Motor neuron (in vitro differentiated cells): ENCODE data around the gene STN1. TPM values are rescaled to one million over a fixed set of nuclear protein-coding genes. Genes with fewer than 3 reads are reported as not detected.

Experiments used
- ATAC-seq, 8 experiments: fragments of 200-7000 bp; cut with Tn5 transposase; replicated peaks in 6 of 8; 2 replicates each; pipeline ENCODE4 v1.8.0; 2021; ENCODE audit warnings: mild to moderate bottlenecking in 8 of 8, moderate library complexity in 8 of 8
- H3K27ac ChIP-seq, 2 donors: fragments of 250-450 bp; sonication (Bioruptor Pico); 2 replicates each; pipeline ENCODE4 v1.9.0; 2021; ENCODE audit warnings: antibody characterized with exemption in 2 of 2, mild to moderate bottlenecking in 2 of 2, moderate library complexity in 1 of 2
- H3K4me1 ChIP-seq, 2 donors: fragments of 250-450 bp; sonication (Bioruptor Pico); replicated peaks in 1 of 2; 2 replicates each; pipeline ENCODE4 v1.6.1; 2021; ENCODE audit warnings: antibody characterized with exemption in 2 of 2, mild to moderate bottlenecking in 2 of 2, moderate library complexity in 1 of 2
- H3K4me3 ChIP-seq, 5 donors: fragments of 250-450 bp; sonication (Bioruptor Pico); 2 replicates each; pipeline ENCODE4 v1.9.0; 2021; ENCODE audit warnings: antibody characterized with exemption in 5 of 5, mild to moderate bottlenecking in 5 of 5, moderate library complexity in 4 of 5
- WGBS, 10 experiments: fragments of 450-650 bp; shearing (Covaris generic); methylation state at CpG; one replicate each; pipeline ENCODE4 v1.0.0; 2022; 5-methylcytosine and 5-hydroxymethylcytosine counted together
- in situ Hi-C, 9 experiments: fragments of 400-800 bp; cut with MboI; loops; one replicate each; pipeline ENCODE4 v1.15.0; 2021; ENCODE audit warnings: low sequenced_read_pairs in 9 of 9, low pct_unique_long_range_greater_than_20kb in 2 of 9; ENCODE audit not compliant: unreplicated experiment in 9 of 9
- total RNA-seq, 8 experiments: library from RNA; unstranded; fragments of 300-600 nt; gene quantifications; 2 replicates each; pipeline versions ENCODE4 v1.2.3 to v1.2.4, GENCODE V29; 2022

The STN1 gene
- total RNA-seq, 8 experiments from 2014 or later = 13.6 to 81.2 (median 24.7) TPM

- 0 to 55% (median 18%) methylated on average over 1 to 6 of the region's 6 CpGs for WGBS, 10 experiments
- H3K27ac ChIP-seq = no peak overlapping the region
- peaks cover 4% of the 10 kb centered on the region in 2 donors for H3K4me1 ChIP-seq
- in situ Hi-C loops = loop anchor here in 4 of 9 experiments (10.0 to 25.0 kb wide), 4 partner anchors 149 to 324 kb away; no protein-coding TSS in a partner anchor
- ATAC-seq = peak; percentile 38 to 82 (median 64)
- H3K4me3 ChIP-seq = no peak overlapping the region
Observed at GRCh38 chr10:103888113-103888841, 29.7 kb downstream of the STN1 start.

DNA sequence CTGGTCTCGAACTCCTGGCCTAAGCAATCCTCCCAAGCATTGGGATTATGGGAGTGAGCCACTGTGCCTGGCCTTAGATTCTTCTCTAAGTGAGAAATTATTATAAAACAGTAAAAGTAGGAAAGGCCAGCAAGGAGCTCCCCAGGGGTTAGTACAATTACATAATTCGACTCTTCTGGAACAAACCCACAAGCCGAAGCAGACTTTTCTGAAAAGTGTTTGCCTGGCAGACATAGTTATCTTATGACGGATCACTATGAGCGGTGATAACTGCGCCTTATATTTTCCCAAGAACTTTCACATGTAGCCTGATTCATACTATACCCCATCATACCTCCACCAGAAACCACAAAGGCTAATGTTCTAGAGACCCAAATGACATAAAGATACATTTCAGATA lies 32.4 kb downstream of the STN1 start:
- WGBS, 10 experiments = 49 to 93% (median 79%) methylated on average over 2 to 6 of the region's 6 CpGs; no CpG with 5 or more reads in 2 of the 10 experiments
- in situ Hi-C loops = loop anchor here in 4 of 9 experiments (10.0 to 25.0 kb wide), 4 partner anchors 152 to 327 kb away; no protein-coding TSS in a partner anchor
- H3K4me3 ChIP-seq = no peak overlapping the region
- no peak overlapping the region for H3K27ac ChIP-seq
- H3K4me1 ChIP-seq = peaks cover 4% of the 10 kb centered on the region in 2 donors
- ATAC-seq = no peak

GRCh38 chr10:103884681-103885139 lies 33.3 kb downstream of the STN1 start:
- peak; percentile 38 to 83 (median 68) for ATAC-seq
- Histone ChIP-seq H3K27ac (no peak overlapping the region), H3K4me3 (no peak overlapping the region), H3K4me1 (peaks cover 4% of the 10 kb centered on the region in 2 donors)
- 29 to 100% (median 67%) methylated on average over 2 to 3 of the region's 3 CpGs; no CpG with 5 or more reads in 5 of the 10 experiments for WGBS, 10 experiments
- in situ Hi-C loops = loop anchor here in 4 of 9 experiments (10.0 to 25.0 kb wide), 4 partner anchors 153 to 328 kb away; no protein-coding TSS in a partner anchor

- in situ Hi-C loops = loop anchor here in 4 of 9 experiments (10.0 to 25.0 kb wide), 4 partner anchors 155 to 330 kb away; no protein-coding TSS in a partner anchor
- H3K27ac ChIP-seq = no peak overlapping the region
- WGBS, 10 experiments = 75 to 100% (median 93%) methylated on average over 1 to 8 of the region's 8 CpGs; no CpG with 5 or more reads in 3 of the 10 experiments
- no peak for ATAC-seq
- no peak overlapping the region for H3K4me3 ChIP-seq
- no peaks in the 10 kb centered on the region for H3K4me1 ChIP-seq
Observed at GRCh38 chr10:103882285-103883007, 35.5 kb downstream of the STN1 start.

DNA sequence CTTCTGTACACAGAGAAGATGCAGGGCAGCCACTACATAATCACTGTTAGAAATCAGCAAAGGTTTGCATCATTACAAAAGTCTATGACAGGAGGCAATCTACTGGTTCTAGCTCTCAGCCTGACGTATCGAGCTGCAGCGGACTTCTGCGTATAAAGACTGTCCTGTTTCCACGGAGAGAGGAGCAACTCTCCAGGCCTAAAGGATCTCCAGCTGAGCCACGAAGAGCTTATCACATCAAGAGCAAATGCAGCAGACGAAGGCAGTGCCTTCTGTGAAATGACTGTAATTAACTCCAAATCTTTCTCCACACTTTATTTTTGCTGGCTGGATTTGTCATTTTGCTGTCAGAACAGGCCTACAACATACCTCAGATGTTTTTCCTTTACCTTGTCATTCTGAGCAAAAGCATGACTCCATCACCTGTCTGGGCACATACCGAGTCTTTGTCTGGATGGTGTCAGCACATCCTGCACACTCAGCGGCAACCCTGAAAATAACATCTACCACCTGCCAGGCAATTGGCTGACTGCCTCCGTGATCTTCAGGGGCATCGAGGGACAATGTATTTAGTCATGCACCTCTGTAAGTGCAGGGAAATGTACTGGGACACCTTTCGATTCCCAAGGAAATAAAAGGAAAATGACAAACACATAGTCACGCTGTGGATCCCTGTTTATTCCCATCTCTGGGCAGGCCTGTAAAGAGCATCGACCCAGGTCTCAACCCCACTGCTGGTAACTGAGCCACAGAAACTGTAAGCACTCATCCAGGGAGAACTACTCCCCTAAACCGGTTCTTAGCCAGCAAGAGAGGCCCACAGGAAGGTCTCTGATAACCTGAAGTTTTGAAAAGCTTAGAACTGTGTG lies 36.3 kb downstream of the STN1 start:
- WGBS, 10 experiments = 79 to 90% (median 81%) methylated on average over 2 to 12 of the region's 15 CpGs; no CpG with 5 or more reads in 2 of the 10 experiments
- in situ Hi-C loops = loop anchor here in 4 of 9 experiments (10.0 to 25.0 kb wide), 4 partner anchors 156 to 331 kb away; no protein-coding TSS in a partner anchor
- Histone ChIP-seq H3K4me3 (no peak overlapping the region), H3K27ac (no peak overlapping the region), H3K4me1 (no peaks in the 10 kb centered on the region)
- no peak for ATAC-seq

- 67 to 100% (median 95%) methylated on average over 1 to 6 of the region's 7 CpGs; no CpG with 5 or more reads in 4 of the 10 experiments for WGBS, 10 experiments
- H3K27ac ChIP-seq = no peak overlapping the region
- H3K4me1 ChIP-seq = peaks cover 0 to 2% of the 10 kb centered on the region in 2 donors
- no peak overlapping the region for H3K4me3 ChIP-seq
- in situ Hi-C loops = loop anchor here in 4 of 9 experiments (10.0 to 25.0 kb wide), 4 partner anchors 157 to 332 kb away; no protein-coding TSS in a partner anchor
- no peak for ATAC-seq
Observed at GRCh38 chr10:103879831-103880230, 38.2 kb downstream of the STN1 start.

GRCh38 chr10:103879409-103879808 lies 38.6 kb downstream of the STN1 start:
- no peak overlapping the region for H3K4me3 ChIP-seq
- WGBS, 10 experiments = 71 to 100% (median 82%) methylated on average over 1 to 7 of the region's 9 CpGs; no CpG with 5 or more reads in 2 of the 10 experiments
- ATAC-seq = no peak
- in situ Hi-C loops = loop anchor here in 3 of 9 experiments (25.0 kb wide), 2 partner anchors 158 to 333 kb away; no protein-coding TSS in a partner anchor
- no peak overlapping the region for H3K27ac ChIP-seq
- H3K4me1 ChIP-seq = peaks cover 0 to 7% of the 10 kb centered on the region in 2 donors

DNA sequence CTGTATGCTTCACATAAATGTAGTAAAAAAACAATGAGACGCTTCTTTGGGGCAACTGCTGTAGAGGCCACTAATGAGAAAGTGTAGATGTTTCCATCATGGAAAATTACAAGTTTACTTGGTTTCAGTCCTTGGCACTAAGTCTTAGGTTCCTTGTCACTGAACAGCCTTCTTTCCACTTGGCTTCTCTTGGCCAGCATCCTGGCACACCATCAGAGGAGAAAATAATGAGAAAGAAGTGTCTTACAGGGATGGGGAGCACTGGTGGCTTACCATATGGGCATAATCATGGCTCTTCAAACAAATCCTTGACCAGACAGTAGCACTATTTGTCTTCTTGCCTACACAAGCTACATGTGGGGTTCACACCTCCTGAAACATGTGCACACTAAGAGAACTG lies 40.1 kb downstream of the STN1 start:
- in situ Hi-C loops = loop anchor here in 3 of 9 experiments (25.0 kb wide), 2 partner anchors 159 to 334 kb away; no protein-coding TSS in a partner anchor
- H3K4me1 ChIP-seq = peaks cover 0 to 11% of the 10 kb centered on the region in 2 donors
- no peak overlapping the region for H3K4me3 ChIP-seq
- ATAC-seq = no peak
- H3K27ac ChIP-seq = no peak overlapping the region
- WGBS, 10 experiments = 80 to 100% (median 100%) methylated on average over 1 of the region's 1 CpG; no CpG with 5 or more reads in 2 of the 10 experiments

DNA sequence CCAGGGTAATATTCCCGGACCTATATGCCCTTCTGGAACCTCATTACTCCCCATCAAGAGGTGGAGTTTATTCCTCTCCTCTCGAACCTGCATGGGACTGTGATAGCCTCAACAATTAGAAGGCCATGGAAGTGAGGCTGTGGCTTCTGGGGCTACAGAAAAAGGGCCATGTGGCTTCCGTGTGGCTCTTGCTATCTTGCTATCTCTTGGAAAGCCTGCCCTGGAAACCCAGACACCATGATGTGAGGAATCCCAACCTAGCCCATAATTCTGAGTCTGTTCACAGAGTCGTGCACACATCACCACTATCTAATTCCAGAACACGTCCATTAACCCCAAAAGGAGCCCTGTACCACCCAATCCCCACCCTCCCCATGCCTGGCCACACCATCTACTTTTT lies 41.8 kb downstream of the STN1 start:
- Histone ChIP-seq H3K4me3 (no peak overlapping the region), H3K4me1 (peaks cover 0 to 11% of the 10 kb centered on the region in 2 donors), H3K27ac (no peak overlapping the region)
- no peak for ATAC-seq
- WGBS, 10 experiments = 20 to 100% (median 88%) methylated on average over 1 to 4 of the region's 5 CpGs; no CpG with 5 or more reads in 5 of the 10 experiments
- in situ Hi-C loops = loop anchor here in 3 of 9 experiments (25.0 kb wide), 2 partner anchors 161 to 336 kb away; no protein-coding TSS in a partner anchor

- no peak for ATAC-seq
- Histone ChIP-seq H3K4me1 (peaks cover 0 to 11% of the 10 kb centered on the region in 2 donors), H3K27ac (no peak overlapping the region), H3K4me3 (no peak overlapping the region)
- WGBS, 10 experiments = 40 to 100% (median 84%) methylated on average over 1 to 6 of the region's 6 CpGs
- in situ Hi-C loops = loop anchor here in 6 of 9 experiments (25.0 kb wide), 3 partner anchors 162 to 338 kb away; no protein-coding TSS in a partner anchor
Observed at GRCh38 chr10:103874730-103875129, 43.3 kb downstream of the STN1 start.

GRCh38 chr10:103872137-103872931 lies 45.6 kb downstream of the STN1 start:
- H3K4me1 ChIP-seq = peaks cover 0 to 11% of the 10 kb centered on the region in 2 donors
- ATAC-seq = peak in 3 of 8 experiments; percentile 18 to 93 (median 86)
- in situ Hi-C loops = loop anchor here in 4 of 9 experiments (25.0 kb wide), 1 partner anchor 160 kb away; no protein-coding TSS in a partner anchor
- WGBS, 10 experiments = 77 to 100% (median 83%) methylated on average over 1 to 10 of the region's 16 CpGs; no CpG with 5 or more reads in 1 of the 10 experiments
- H3K4me3 ChIP-seq = no peak overlapping the region
- no peak overlapping the region for H3K27ac ChIP-seq
